Parathyroid adenoma (tissue), 2 donors: ENCODE data around the gene SVIL.

Source experiments
- H2AFZ ChIP-seq: fragments of 300-600 bp; sonication (generic); one replicate; pipeline ENCODE4 v1.7.0; 2017; ENCODE audit warnings: antibody characterized with exemption, mild to moderate bottlenecking
- H3K27ac ChIP-seq: fragments of 300-600 bp; sonication (generic); one replicate; pipeline ENCODE4 v1.7.0; 2017
- H3K27me3 ChIP-seq: fragments of 300-600 bp; sonication (generic); one replicate; pipeline ENCODE4 v1.7.0; 2017; ENCODE audit warnings: low read length; ENCODE audit not compliant: control insufficient read depth, insufficient read depth
- H3K36me3 ChIP-seq: fragments of 300-600 bp; sonication (generic); one replicate; pipeline ENCODE4 v1.7.0; 2017; ENCODE audit warnings: low read length; ENCODE audit not compliant: control insufficient read depth, insufficient read depth
- H3K4me1 ChIP-seq: fragments of 300-600 bp; sonication (generic); one replicate; pipeline ENCODE4 v1.7.0; 2017; ENCODE audit warnings: control low read depth
- H3K4me2 ChIP-seq: fragments of 300-600 bp; sonication (generic); one replicate; pipeline ENCODE4 v1.7.0; 2017; ENCODE audit warnings: low read length
- H3K4me3 ChIP-seq: fragments of 300-600 bp; sonication (generic); one replicate; pipeline ENCODE4 v1.7.0; 2017; ENCODE audit warnings: low read depth, low read length
- H3K79me2 ChIP-seq: fragments of 300-600 bp; sonication (generic); one replicate; pipeline ENCODE4 v1.7.0; 2017; ENCODE audit warnings: control low read depth
- H3K9ac ChIP-seq: fragments of 300-600 bp; sonication (generic); one replicate; pipeline ENCODE4 v1.7.0; 2017; ENCODE audit warnings: mild to moderate bottlenecking
- H3K9me3 ChIP-seq: fragments of 300-600 bp; sonication (generic); one replicate; pipeline ENCODE4 v1.7.0; 2017; ENCODE audit warnings: low read length; ENCODE audit not compliant: control insufficient read depth
- TF ChIP-seq, protein P1 (sequence below): fragments of 300-600 bp; sonication (generic); IDR thresholded peaks from one replicate; pipeline ENCODE4 v1.7.0; 2017; ENCODE audit warnings: antibody characterized with exemption, mild to moderate bottlenecking
- donor health status: primary hyperparathyroidism.

The SVIL gene

GRCh38 chr10:29621161-29621560, 13.6 kb downstream of the SVIL start:
- Histone ChIP-seq H3K36me3 (no peaks in the 10 kb centered on the region), H3K4me2 (no peak overlapping the region), H3K79me2 (peaks cover 22% of the 10 kb centered on the region), H3K27ac (no peak overlapping the region), H3K27me3 (no peaks in the 10 kb centered on the region), H3K4me1 (peaks cover 16% of the 10 kb centered on the region), H2AFZ (no peak overlapping the region), H3K9ac (no peak overlapping the region), H3K9me3 (no peaks in the 10 kb centered on the region), H3K4me3 (no peak overlapping the region)
- TF ChIP-seq, protein P1, sequence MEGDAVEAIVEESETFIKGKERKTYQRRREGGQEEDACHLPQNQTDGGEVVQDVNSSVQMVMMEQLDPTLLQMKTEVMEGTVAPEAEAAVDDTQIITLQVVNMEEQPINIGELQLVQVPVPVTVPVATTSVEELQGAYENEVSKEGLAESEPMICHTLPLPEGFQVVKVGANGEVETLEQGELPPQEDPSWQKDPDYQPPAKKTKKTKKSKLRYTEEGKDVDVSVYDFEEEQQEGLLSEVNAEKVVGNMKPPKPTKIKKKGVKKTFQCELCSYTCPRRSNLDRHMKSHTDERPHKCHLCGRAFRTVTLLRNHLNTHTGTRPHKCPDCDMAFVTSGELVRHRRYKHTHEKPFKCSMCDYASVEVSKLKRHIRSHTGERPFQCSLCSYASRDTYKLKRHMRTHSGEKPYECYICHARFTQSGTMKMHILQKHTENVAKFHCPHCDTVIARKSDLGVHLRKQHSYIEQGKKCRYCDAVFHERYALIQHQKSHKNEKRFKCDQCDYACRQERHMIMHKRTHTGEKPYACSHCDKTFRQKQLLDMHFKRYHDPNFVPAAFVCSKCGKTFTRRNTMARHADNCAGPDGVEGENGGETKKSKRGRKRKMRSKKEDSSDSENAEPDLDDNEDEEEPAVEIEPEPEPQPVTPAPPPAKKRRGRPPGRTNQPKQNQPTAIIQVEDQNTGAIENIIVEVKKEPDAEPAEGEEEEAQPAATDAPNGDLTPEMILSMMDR = no peak

DNA sequence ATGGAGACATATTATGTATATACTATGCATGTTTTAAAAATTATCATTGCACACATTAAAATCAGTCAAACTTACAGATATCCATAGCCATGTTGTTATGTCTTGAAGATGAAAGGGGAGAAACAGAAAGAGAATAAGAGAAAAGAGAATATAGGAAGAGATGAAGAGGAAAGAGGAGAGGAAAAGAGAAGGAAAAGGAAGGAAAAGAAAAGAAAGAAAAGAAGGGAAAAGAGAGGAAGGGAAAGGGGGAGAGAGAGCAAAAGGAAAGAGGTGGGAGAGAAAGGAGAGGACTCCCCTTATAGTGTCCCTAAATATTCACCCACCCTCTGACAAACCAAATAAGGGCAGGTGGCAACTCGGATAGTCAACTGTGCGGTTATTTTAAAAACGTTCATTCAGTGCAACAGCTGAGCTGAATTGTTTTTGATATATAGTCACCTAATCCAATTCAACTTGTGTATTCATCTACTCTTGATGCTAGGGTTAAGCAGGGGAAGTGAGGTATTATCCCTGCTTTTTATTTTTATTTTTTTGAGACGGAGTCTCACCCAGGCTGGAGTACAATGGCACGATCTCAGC, 14.6 kb downstream of the SVIL start:
- H3K36me3 ChIP-seq = no peaks in the 10 kb centered on the region
- no peak overlapping the region for H3K4me3 ChIP-seq
- H3K27ac ChIP-seq = no peak overlapping the region
- peaks cover 22% of the 10 kb centered on the region for H3K79me2 ChIP-seq
- TF ChIP-seq, protein P1 = no peak
- no peaks in the 10 kb centered on the region for H3K27me3 ChIP-seq
- H2AFZ ChIP-seq = no peak overlapping the region
- H3K4me1 ChIP-seq = peaks cover 16% of the 10 kb centered on the region
- no peaks in the 10 kb centered on the region for H3K9me3 ChIP-seq
- no peak overlapping the region for H3K9ac ChIP-seq
- no peak overlapping the region for H3K4me2 ChIP-seq

- Histone ChIP-seq H3K36me3 (no peaks in the 10 kb centered on the region), H3K79me2 (peaks cover 29% of the 10 kb centered on the region), H3K9ac (no peak overlapping the region), H2AFZ (no peak overlapping the region), H3K4me3 (no peak overlapping the region), H3K4me1 (peaks cover 16% of the 10 kb centered on the region), H3K27ac (no peak overlapping the region), H3K4me2 (no peak overlapping the region), H3K27me3 (no peaks in the 10 kb centered on the region), H3K9me3 (no peaks in the 10 kb centered on the region)
- TF ChIP-seq, protein P1 = no peak
Measured at GRCh38 chr10:29619241-29619669, 15.5 kb downstream of the SVIL start.

DNA sequence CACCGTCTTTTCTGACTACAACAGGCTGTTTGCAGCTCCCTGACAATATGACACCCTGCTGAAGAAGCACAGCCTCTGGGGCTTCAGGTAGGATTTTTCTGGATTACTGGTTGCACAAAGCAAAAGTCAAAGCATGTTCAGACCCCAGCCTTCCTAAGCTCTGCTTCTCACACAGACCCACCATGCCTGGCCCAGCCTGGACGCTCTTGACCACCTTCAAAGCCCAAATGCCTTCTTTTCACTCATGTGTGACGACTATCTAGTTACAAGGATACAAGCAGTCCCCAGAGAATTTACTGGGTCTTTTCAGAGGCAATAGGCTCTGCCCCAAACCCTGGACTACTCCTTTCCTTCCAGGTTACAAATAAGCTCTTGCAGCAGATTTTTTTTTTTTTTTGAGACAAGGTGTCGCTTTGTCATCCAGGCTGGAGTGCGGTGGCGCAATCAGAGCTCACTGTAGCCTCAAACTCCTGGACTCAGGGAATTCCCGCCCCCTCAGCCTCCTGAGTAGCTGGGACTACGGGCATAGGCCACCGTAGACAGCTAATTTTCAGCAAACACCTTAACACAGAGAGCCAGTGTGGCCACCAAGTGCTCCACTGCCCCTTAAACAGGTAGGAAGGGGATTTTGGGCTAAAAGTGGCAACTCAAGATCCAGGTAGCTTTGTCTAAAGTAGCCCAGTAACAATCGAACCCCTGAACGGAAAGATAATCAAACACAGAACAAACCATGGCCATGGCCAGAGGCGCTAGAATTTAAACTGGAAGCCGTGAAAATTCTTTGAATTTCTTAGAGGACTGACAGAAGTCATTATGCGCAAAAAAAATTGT, 16.2 kb downstream of the SVIL start:
- Histone ChIP-seq H3K27me3 (no peaks in the 10 kb centered on the region), H3K9ac (no peak overlapping the region), H2AFZ (no peak overlapping the region), H3K4me3 (no peak overlapping the region), H3K4me2 (peak overlapping the region; percentile 40), H3K27ac (no peak overlapping the region), H3K4me1 (peaks cover 16% of the 10 kb centered on the region), H3K79me2 (peaks cover 33% of the 10 kb centered on the region), H3K9me3 (no peaks in the 10 kb centered on the region), H3K36me3 (no peaks in the 10 kb centered on the region)
- TF ChIP-seq, protein P1 = no peak
